Activated CD8-positive, alpha-beta memory T cell treated with anti-CD3 and anti-CD28 coated beads for 4 hours (primary cell): ENCODE data around the gene RPL22.

Experiments
- DNase-seq, 2 donors: peaks; one replicate each; pipeline ENCODE4 v3.0.0-alpha.2; 2020; ENCODE audit warnings: low read depth in 2 of 2

RPL22 gene

DNA sequence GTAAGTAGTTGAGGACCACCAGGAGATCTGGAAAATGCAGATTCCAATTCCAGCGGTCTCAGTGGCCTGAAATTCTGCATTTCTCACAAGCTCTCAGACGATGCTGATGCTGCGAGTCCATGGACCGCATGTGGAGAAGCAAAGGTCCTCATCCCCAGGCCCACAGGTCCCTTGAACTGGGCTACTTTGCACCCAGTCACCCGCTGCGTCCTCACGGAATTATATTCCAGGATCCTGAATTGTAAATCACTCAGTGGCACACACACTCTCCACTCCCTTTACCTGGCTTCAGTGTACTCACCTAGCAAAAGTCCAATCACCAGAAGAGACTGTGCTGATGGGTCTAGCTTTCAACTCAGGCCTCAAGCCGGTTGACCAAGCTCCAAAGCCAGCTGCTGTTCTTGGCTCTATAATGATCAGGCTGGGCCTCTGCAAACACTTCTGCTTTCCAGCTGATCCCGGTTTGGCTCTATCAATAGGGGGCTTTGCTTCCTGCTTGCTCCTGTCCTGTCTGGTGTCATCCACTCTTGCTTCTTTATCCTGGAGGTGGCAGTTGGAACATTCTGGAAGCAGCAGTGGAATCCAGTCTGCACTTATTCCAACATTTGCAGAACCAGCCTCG, 904 bp upstream of the RPL22 start:
- DNase-seq, result no peak

DNA sequence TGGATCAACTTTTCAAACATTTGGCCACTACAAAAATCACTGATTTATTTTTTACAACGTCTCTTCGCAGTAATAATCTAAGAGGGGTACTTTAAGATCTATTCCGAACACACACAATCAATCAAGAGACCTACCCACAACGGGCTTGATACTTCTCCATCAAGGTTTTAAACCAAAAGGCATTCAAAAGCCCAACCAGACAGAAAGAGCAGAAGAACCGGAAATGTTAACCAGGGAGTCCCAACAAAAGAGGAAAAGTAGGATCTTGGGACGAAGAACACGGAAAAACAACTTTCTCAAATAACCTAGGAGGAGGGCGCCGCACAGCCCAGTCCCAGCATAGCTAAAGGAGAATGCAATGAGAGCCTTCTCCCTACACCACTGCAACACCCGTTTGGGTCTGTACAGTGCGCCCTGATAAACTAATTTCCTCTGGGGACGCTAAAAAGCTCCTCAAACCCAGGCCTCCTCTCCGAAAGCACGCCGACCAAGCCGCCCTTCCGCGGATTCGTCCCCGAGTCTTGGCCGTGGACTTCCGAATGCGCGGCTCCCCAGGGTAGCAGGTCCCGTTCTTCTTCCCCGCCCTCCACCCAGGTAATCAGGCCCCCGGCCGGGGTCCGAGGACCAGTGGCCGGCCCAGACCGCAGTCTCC, 623 bp downstream of the RPL22 start:
- no peak for DNase-seq

DNA sequence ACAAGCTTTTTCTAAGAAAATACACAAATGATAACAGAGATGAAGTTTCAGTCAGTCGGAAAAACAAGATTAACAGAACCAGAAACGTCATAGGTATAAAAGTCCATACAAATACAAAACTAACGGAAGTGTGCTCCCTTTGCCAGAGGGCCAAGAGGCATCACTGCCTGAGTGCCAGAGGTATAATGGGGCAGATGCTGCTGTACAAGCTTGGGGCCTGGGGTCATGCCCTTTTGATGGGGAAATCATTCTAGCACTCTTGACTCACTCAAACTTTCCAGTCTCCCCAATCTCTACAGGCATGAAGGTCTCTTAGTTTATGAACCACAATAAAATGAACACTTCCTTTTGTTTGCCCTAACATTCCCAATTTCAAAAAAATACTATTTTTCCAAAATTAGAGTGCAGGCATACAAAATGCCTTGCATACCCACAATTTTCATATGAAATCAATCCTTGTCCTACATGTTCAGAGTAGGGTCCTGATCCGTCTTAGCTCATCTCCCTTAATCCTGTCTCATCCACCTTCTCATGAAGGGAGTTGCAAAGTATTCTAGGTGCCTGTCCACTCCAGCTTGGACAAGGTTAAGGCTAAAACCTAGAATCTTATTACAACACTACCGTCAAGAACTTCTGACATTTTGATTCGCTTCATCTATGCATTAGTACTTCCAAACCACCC, 1.5 kb downstream of the RPL22 start:
- no peak for DNase-seq

DNA sequence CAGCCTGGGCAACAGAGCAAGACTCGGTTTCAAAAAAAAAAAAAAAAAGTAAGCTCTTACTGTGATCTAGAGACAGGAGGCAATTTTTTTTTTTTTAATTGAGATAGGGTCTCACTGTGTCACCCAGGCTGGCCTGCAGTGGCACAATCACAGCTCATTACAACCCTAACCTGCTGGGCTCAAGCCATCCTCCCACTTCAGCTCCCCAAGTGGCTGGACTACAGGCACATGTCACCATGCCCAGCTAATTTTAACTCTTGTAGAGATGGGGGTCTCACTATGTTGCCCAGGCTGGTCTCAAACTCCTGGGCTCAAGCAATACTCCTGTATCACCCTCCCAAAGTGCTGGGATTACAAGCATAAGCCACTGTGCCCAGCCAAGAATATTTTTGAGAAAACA, 7.4 kb downstream of the RPL22 start:
- DNase-seq, result no peak

DNA sequence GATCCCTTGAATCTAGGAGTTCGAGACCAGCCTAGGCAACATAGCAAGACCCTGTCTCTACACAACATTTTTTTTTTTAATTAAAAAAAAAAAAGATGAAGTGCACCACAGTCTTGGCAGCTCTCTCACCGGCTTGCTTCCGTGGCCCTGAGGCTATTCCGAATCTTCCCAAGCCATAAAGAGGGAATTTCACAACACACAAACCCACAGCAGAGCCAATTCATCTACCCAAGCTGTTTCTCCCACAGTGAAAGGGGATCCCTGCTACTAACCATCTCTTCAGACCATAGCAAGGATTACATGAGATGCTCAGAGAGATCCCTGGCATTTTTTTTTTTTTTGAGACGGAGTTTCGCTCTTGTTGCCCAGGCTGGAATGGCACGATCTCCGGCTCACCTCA, 10.9 kb downstream of the RPL22 start:
- DNase-seq, result no peak

DNA sequence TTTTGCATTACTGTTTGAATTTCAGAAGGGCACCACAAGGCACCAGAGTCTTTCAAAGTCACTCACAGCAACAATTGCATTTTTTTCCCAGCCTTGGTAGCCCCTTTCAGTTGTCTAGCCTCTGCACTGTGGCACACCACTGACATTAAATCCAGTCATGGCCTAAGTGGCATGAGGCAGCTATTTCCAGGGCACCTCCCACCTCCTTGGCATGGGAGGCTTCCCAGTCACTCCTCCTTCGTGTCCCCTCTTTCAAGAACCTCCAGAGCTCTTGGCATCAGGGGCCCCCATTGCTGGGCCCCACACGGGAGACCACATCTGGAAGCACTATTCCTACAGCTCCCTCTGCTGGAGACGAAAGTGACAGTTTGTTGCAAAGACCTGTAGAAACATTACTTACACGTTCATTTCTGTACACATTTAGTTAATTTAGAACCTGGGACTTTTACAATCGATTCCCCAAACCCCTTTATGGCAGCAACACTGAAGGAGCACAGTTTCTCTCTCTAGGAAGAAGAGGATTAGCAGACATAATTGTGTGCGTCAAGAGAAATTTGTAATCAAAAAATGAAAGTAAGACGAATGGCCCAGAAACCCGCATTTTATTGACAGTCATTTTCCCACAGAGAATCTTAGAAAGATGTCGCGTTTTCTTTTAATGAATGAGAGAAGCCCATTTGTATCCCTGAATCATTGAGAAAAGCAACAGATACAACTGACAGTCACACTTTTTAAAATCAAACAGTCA, 13.6 kb downstream of the RPL22 start:
- no peak for DNase-seq

DNA sequence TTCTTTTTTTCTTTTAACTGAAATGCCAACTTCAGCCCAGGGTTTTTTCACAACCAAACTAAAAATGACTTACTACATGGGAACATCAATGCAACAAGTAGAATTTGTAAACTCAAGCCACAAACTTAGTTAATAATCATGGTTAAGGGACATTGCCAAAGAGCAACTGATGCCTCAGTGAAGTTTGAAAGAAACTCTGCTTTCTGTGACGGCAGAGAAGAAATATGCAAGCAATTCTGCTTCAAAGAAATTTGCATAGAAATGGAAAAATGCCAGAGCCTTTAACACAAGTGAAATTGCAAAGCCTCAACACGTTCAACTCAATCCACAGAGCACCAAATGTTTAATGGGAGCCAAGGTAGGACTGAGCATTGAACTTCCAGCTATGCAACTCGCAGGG, 14.2 kb downstream of the RPL22 start:
- DNase-seq, result no peak

DNA sequence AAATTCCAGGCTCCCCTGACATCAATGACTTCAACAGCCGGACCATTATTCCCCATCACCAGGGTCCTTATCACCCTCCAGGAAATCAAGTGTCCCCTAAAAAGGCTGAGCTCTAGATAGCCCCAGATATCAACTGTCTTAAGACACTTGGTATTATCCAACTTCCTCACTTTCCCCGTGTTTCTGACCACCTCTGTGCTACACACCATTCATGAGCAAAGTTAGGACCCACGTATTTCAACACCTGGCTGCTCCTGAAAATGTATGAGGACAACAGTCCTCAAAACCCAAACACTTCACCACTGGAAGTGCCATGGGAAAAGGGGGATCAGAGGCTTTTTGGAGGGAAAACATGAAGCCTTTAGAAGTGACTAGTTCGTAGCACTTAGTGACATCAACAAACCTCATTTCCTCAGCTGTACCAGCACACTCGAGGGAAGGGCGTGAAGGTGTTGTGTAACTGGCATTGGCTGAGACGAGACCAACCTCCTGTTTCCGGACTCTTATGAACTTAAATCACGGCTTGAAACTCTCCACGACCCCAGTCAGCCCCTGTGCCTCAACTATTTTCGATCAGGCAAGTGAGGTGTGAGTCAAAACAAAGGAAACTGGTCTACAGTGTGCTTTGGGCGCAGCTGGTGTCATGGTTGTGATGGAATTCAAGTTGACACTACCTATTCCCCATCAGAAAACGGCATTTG, 15.2 kb downstream of the RPL22 start:
- no peak for DNase-seq

DNA sequence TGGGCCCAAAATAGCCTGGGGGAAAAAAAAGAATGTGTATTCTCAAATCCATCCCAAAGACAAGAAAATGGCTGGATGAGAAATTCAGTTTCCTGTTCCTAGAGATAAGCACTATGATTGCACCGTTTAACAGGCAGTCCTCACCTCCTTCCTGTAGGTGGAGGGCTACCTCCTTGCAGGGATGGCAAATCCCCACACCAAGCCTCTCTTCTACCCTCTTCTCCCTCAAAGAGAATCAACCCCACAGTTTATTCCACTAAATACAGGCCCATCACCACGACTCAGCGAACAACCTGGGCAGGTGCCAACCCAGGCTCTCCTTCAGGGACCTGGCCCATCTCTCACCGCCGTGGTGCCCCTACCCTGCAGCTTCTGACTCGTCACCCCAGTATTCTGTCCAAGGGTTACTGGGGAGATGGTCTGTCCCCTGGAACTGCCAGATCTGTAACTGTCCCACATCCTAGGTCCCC, 15.8 kb downstream of the RPL22 start:
- no peak for DNase-seq

DNA sequence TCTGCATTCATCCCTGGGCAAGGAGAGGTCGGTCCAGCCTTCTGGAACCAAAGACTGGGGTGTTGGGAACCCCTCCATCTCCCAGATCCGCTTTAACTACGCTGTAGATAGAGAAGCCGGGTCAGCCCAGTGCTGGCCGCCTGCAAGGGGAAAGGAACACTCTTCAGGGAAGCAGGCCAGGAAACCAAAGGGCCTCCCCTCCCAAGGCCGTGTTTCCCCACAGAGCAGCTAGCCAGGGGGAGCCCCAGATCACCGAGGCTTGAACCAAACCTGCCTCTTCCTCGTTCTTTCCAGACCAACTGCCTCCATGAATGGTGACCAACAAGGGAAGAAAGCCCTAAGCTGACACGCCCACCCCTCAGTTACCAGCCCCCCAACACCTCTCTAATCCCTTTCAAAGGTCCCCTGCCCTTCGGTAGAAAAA, 18.0 kb downstream of the RPL22 start:
- no peak for DNase-seq

DNA sequence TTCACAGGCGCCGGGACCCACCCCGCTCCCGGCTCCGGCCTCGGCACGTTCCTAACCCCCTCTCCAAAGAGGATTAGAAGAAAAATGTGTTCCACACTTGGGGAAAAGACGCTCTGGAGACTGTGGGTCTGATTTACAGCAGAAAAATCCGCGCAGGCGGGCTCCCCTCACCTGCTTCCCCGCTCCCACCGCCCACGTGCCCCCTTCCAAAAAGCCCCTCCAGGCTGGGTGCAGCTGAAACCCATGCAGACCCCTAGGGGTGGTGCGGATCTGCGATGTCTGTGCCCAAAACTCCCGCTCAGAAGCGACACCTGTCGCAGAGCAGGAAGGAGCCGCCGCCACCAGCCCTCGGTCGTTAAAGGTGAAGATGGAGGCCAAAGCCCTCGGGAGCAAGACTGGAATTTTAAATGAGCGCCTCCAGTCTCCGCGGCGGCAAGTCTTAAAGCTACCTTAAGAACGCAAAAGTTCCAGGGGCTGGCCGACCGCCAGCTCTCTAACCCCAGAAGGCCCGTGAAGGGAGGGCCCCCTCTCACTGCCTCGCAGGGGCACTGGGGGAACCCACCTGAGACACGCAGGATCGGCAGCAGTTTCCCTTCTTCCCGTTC, 18.6 kb downstream of the RPL22 start:
- DNase-seq, result no peak

DNA sequence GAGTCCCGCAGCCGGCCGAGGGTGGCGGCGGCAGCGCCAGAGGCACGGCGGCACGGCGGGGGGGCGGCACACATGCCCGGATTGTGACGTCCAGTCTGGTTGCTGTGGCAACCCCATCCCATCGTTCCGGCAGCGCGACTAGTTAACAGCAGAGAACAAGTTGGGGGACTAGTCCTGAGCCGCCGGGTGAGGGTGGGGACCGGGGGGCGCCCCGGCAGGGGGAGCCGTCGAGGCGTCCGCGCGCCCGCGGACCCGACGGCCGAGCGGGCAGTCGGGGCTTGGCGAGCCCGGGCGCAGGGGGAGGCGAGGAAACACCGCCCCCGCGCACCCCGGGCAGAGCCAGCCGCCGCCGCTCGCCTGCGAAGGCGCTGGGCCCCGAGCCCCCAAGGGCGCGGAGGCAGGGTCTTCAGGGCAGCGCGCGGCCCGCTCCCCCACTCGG, 19.1 kb downstream of the RPL22 start, which contains the start of gene CHD5:
TSS of gene CHD5 (minus strand) at position 54 of the 439 bp plus-strand sequence. CDS start 298 bp downstream, outside the sequence.
- no peak for DNase-seq

DNA sequence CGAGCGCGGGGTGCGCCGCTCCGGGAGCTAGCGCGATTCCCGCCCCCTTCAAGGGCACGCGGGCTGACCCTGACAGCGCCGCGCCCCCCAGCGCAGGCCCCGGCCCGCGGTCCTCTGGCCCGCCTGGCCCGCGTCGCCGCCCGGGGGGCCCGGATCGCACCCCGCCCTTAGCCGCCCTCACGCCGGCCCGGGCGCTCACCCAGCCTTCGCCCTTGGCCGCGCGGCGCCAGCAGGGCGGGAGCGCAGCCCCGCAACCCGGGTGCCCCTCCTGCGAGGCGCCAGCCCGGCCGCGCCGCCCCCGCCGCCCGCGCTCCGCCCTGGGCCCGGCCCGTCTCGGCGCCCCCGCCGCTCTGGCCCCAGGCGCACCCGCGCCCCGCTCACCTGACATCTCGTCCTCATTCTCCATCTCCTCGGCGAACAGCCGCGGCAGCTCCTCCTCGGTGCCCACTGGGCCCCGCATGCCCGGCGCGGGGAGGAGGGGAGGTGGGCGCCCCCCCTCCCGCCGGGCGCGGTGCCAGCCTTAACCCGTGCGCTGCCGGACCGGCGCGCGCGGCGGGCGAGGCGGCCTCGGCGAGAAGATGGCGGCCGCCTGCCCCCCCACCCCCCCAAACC, 19.7 kb downstream of the RPL22 start:
- DNase-seq, result no peak

DNA sequence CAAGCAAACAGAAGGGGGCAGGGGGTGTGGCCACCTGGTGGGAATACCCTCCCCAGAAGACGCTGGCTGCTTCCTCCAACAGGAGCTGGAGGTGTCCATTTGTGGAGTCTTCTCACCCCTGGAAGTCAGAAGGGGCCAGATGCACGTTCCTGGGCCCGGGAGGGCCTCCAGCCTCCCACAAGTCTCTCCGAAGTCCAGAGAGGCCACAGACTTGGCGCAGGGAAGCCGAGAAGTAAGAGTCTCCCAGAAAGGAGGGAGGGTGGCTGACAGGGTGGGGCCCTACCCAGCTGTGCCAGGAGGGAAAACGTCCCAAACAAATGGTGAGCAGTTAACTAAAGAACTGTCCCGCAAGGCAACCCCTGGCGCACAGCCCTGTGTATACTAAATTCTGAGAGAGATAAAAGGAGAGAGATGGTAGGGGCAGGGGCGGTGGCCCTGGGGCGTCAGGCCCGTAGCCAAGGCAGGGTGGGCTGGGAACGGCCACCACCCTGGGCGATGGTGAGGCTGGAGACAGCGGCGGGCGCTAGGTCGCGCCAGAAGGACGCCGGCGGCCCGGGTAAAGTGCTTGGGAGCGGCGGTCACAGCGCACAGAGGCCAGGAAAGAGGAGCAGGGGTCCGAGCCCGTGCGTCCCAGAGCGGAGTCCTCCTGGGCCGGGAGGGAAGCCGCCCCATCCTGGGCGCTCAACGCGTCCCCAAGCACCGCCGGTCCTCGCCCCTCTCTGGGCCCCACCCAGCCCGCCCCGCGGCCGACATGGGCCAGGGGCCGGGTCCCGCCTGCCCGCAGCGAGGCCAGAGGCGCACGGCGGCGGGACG, 20.4 kb downstream of the RPL22 start:
- DNase-seq, result no peak

DNA sequence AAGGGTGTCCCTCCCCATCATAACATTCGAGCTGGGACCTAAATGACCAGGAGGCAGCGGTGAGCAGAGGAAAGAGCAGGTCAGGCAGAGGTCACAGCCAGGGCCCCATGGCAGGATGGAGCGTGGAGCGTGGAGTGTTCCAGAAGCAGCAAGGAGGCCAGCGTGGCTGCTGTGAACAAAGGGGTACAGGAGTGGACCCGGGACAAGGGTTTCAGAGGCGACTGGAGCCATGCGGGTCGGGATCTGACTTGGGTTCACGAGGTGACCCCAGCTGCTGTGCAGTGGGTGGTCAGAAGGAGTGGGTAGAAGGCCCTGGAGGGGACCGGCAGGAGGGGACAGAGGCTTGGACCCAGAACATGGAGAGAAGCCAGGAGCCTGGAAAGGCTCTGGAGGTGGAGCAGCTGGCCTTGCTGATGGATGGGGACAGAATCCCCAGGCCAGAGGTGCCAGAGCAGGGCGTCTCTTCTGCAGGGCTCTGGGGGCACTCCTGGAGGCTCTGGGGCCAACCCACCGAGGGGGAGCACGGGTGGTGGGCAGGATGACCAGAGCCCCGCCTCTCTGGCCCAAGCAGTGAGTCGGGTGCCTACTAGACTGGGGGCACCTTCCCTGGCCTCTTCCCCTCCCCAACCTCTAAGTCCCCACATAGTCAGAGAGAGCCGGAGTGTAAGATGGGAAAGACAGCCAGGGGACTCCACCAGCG, 21.6 kb downstream of the RPL22 start:
- no peak for DNase-seq

DNA sequence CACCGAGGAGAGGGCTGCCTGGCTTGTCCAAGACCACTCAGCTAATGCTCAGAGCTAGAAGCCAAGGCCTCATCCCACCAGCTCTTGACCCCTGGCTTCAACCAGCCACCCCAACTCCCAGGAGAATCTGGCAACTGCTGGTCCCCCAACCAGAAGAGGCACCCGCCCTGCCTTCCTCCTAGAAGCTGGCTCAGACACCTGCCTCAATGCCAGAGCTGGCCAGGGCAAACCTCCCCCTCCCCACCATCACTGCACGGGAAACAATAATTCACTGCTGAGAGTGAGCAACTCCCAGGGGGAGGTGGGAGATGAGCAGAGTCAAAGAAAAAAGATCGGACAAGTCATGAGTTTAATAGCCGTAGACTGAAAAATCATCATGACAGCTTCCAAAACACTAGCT, 22.6 kb downstream of the RPL22 start:
- DNase-seq, result no peak

DNA sequence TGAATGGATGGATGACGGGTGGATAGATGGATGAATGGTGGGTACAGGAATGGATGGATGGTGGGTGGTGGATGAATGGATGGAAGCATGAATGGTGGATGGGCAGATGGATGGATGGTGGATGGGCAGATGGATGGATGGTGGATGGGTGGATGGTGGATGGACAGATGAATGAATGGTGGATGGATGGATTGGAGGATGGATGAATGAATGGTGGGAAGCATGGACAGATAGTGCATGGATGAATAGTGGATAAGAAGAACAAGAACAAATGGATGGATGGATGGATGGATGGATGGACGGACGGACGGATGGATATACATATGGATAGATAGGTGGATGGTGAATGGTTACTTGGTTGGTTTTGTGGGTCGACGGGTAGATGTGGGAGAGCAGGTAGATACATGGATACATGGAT, 24.0 kb downstream of the RPL22 start:
- DNase-seq, result no peak

DNA sequence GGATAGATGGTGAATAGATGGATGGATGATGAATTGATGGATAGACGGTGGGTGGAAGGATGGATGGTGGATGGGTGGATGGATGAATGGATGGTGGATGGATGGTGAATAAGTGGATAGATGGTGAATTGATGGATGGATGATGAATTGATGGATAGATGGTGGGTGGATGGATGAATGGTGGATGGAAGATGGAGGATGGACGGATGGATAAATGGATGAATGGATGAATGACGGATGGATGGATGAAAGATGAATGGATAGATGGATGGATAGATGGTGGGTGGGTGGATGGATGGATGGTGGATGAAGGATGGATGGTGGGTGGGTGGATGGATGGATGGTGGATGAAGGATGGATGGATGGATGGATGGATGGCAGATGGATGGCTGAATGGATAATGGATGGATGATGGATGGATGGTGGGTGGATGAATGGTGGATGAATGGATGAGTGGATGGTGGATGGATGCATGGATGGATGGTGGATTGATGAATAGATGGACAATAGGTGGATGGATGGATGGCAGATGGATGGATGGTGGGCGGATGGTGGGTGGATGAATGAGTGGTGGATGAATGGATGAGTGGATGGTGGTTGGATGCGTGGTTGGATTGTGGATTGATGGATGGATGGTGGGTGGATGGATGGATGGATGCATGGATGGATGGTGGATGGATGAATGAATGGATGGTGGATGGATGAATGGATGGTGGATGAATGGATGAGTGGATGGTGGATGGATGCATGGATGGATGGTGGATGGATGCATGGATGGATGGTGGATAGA, 24.6 kb downstream of the RPL22 start:
- no peak for DNase-seq
